ENCODE results near the gene DAGLB.
A peak's percentile ranks its signal among the peaks of the same experiment; 100 is the strongest.
"Not testable (repeated sequence)": the region's sequence is repeated elsewhere in the genome, so short reads cannot be mapped to it uniquely, and the experiment has no call there.

Gene DAGLB

GRCh38 chr7:6460990-6461584 lies 13.3 kb upstream of the DAGLB start:
- DNase-seq = no peak

GRCh38 chr7:6460303-6460702 lies 12.5 kb upstream of the DAGLB start:
- DNase-seq = no peak

GRCh38 chr7:6458676-6459075 lies 10.9 kb upstream of the DAGLB start:
- DNase-seq = not testable (repeated sequence)

- no peak for DNase-seq
Observed at GRCh38 chr7:6453734-6454133, 6.0 kb upstream of the DAGLB start.

- DNase-seq = no peak
Observed at GRCh38 chr7:6451224-6451705, 3.5 kb upstream of the DAGLB start.

GRCh38 chr7:6450591-6450990 lies 2.8 kb upstream of the DAGLB start:
- not testable (repeated sequence) for DNase-seq

GRCh38 chr7:6449884-6450283 lies 2.1 kb upstream of the DAGLB start:
- not testable (repeated sequence) for DNase-seq

GRCh38 chr7:6448943-6449543 lies 1.3 kb upstream of the DAGLB start:
- DNase-seq = no peak

- peak; percentile 79 for DNase-seq
Observed at GRCh38 chr7:6446838-6447580, 745 bp downstream of the DAGLB start.

- DNase-seq = no peak
Observed at GRCh38 chr7:6444516-6445269, 3.1 kb downstream of the DAGLB start.

- DNase-seq = no peak
Observed at GRCh38 chr7:6443372-6443941, 4.3 kb downstream of the DAGLB start.

- no peak for DNase-seq
Observed at GRCh38 chr7:6442114-6442513, 5.6 kb downstream of the DAGLB start.

GRCh38 chr7:6440381-6440780 lies 7.4 kb downstream of the DAGLB start:
- no peak for DNase-seq

GRCh38 chr7:6438427-6438826 lies 9.3 kb downstream of the DAGLB start:
- DNase-seq = peak; percentile 61

GRCh38 chr7:6437251-6437650 lies 10.5 kb downstream of the DAGLB start:
- DNase-seq = no peak

GRCh38 chr7:6436385-6436685 lies 11.4 kb downstream of the DAGLB start:
- peak; percentile 96 for DNase-seq

GRCh38 chr7:6435486-6436384 lies 12.0 kb downstream of the DAGLB start:
- peak; percentile 71 for DNase-seq

- DNase-seq = peak; percentile 50
Observed at GRCh38 chr7:6433784-6434615, 13.8 kb downstream of the DAGLB start.

GRCh38 chr7:6432781-6433180 lies 15.0 kb downstream of the DAGLB start:
- DNase-seq = no peak

- no peak for DNase-seq
Observed at GRCh38 chr7:6430974-6431373, 16.8 kb downstream of the DAGLB start.

GRCh38 chr7:6430271-6430940 lies 17.3 kb downstream of the DAGLB start:
- DNase-seq = no peak

Measured in GF-D8 (cell line).